ENCODE measurements around the gene EMID1.

Gene EMID1

GRCh38 chr22:29205594-29206371 lies at the start of gene EMID1:
Gene EMID1, plus strand, starts transcription at chr22:29205896. Its CDS starts 143 bp downstream, at chr22:29206039.
- DNase-seq = peak; percentile 74 to 86
- TF ChIP-seq POLR2A (IDR thresholded peaks at IDR 0.05; ENCODE audit: low read length) (peak; percentile 73), GATA1 (IDR thresholded peaks at IDR 0.05; ENCODE audit: low read depth, low read length) (no peak)

DNA sequence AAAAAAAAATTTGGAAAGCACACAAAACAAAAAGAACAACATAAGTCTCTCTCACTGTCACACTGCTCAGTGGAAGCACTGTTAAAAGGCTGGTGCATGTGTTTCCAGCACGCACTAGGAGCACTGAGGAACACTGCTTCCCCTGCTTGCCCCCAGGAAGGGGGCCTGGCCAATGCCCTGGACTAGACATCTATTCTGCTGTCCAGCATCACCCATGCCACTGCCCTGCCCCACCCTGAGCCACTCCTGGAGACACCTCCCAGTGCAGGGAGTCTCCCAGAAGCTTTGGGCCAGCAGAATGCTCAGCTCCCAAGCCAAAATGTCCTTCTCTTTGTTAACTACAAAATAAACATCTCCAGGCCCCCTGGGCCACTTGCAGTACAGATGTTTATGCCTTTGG lies 49.7 kb upstream of the EMID1 start:
- no peak for TF ChIP-seq POLR2A (IDR thresholded peaks at IDR 0.05; ENCODE audit: low read length)
- no peak for TF ChIP-seq GATA1 (IDR thresholded peaks at IDR 0.05; ENCODE audit: low read depth, low read length)
- DNase-seq = no peak

DNA sequence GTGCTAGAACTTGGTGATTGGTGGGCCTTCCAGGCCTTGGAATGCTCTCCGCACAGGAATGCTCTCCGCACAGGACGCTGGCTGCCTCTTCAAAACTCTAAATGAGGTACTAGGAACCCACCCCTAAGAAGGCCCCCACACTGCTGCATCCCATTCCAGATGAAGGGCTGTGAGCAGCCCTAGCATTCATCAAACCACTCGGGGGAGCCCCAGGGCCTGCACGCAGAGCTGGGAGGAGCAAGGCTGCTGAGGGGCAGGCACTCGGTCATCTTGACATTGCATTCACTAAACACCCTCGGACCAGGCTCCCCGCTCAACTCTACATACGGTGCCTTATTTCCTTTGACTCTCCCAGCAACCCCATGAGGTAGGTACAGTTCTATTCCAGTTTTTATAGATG lies 49.2 kb upstream of the EMID1 start:
- DNase-seq = peak; percentile 55 to 63
- no peak for TF ChIP-seq POLR2A (IDR thresholded peaks at IDR 0.05; ENCODE audit: low read length)
- no peak for TF ChIP-seq GATA1 (IDR thresholded peaks at IDR 0.05; ENCODE audit: low read depth, low read length)

GRCh38 chr22:29157759-29158535 lies 47.7 kb upstream of the EMID1 start:
- TF ChIP-seq POLR2A (IDR thresholded peaks at IDR 0.05; ENCODE audit: low read length) = no peak
- TF ChIP-seq GATA1 (IDR thresholded peaks at IDR 0.05; ENCODE audit: low read depth, low read length) = no peak
- no peak for DNase-seq

GRCh38 chr22:29158546-29158945 lies 47.1 kb upstream of the EMID1 start:
- no peak for DNase-seq
- TF ChIP-seq GATA1 (IDR thresholded peaks at IDR 0.05; ENCODE audit: low read depth, low read length) (no peak), POLR2A (IDR thresholded peaks at IDR 0.05; ENCODE audit: low read length) (no peak)

GRCh38 chr22:29163808-29164207 lies 41.9 kb upstream of the EMID1 start:
- no peak for TF ChIP-seq GATA1 (IDR thresholded peaks at IDR 0.05; ENCODE audit: low read depth, low read length)
- no peak for TF ChIP-seq POLR2A (IDR thresholded peaks at IDR 0.05; ENCODE audit: low read length)
- DNase-seq = no peak

DNA sequence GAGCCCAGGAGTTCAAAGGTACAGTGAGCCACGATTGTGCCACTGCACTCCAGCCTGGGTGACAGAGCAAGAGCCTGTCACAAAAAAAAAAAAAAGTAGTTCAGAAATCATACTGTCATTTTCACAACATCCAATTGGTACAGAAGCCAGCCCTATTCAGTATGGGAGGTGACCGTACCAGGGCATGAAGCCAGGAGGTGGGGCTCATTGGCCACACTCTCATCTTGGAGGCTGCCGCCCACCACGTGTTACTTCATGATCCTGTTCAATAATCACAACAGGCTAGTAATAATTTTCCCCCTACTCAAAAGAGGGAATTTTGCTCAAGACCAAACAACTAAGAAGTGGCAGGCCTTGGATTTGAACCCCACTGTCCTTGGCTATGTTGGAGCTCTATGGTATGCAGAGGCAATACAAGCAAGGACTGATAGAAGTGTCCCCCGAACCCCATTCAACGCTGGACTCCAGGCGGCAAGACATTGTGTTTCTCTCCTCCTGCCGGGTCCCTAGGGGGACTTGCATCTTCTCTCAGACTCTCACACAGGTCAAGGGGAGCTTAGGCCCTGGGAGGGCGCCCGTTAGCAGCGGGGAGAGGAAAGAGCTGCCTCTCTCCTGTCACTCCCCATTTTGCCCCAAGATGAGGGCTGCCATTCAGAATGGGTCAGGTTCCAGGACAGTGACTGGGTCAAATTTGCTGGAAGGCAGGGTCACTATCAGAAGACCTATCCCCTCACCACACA lies 40.2 kb upstream of the EMID1 start:
- no peak for TF ChIP-seq POLR2A (IDR thresholded peaks at IDR 0.05; ENCODE audit: low read length)
- TF ChIP-seq GATA1 (IDR thresholded peaks at IDR 0.05; ENCODE audit: low read depth, low read length) = no peak
- peak; percentile 54 to 70 for DNase-seq

- TF ChIP-seq GATA1 (IDR thresholded peaks at IDR 0.05; ENCODE audit: low read depth, low read length) (no peak), POLR2A (IDR thresholded peaks at IDR 0.05; ENCODE audit: low read length) (no peak)
- no peak for DNase-seq
Observed at GRCh38 chr22:29166180-29166579, 39.5 kb upstream of the EMID1 start.

GRCh38 chr22:29167032-29167911 lies 38.4 kb upstream of the EMID1 start:
- DNase-seq = no peak

GRCh38 chr22:29171721-29172120 lies 34.0 kb upstream of the EMID1 start:
- DNase-seq = no peak
- TF ChIP-seq POLR2A (IDR thresholded peaks at IDR 0.05; ENCODE audit: low read length) (no peak), GATA1 (IDR thresholded peaks at IDR 0.05; ENCODE audit: low read depth, low read length) (no peak)

More at GRCh38 chr22:29167032-29167911, 38.4 kb upstream of the EMID1 start:
- TF ChIP-seq GATA1 (IDR thresholded peaks at IDR 0.05; ENCODE audit: low read depth, low read length) = no peak
- no peak for TF ChIP-seq POLR2A (IDR thresholded peaks at IDR 0.05; ENCODE audit: low read length)

- TF ChIP-seq GATA1 (IDR thresholded peaks at IDR 0.05; ENCODE audit: low read depth, low read length) = no peak
- TF ChIP-seq POLR2A (IDR thresholded peaks at IDR 0.05; ENCODE audit: low read length) = no peak
- DNase-seq = no peak
Observed at GRCh38 chr22:29172216-29172615, 33.5 kb upstream of the EMID1 start.

GRCh38 chr22:29175312-29175835 lies 30.3 kb upstream of the EMID1 start:
- no peak for DNase-seq
- TF ChIP-seq GATA1 (IDR thresholded peaks at IDR 0.05; ENCODE audit: low read depth, low read length) (no peak), POLR2A (IDR thresholded peaks at IDR 0.05; ENCODE audit: low read length) (no peak)

Measured in erythroblast (primary cell).